Measurements from ENCODE around the gene AAR2.

Gene AAR2

GRCh38 chr20:36272547-36273220 is 36.4 kb downstream of the AAR2 start:
- Histone ChIP-seq H4K20me1 (ENCODE audit: control insufficient read depth, insufficient read depth, low read depth, low read length) (no peaks in the 10 kb centered on the region), H3K27me3 (ENCODE audit: control insufficient read depth, low read length) (no peaks in the 10 kb centered on the region), H3K4me1 (ENCODE audit: control insufficient read depth, low read length) (no peaks in the 10 kb centered on the region), H3K4me2 (ENCODE audit: low read length) (no peak overlapping the region), H3F3A (ENCODE audit: control insufficient read depth, insufficient read depth) (no peaks in the 10 kb centered on the region), H3K9me3 (ENCODE audit: control insufficient read depth, insufficient read depth, low read length) (no peaks in the 10 kb centered on the region), H3K27ac (ENCODE audit: low read depth, low read length) (no peak overlapping the region), H3K79me2 (ENCODE audit: control insufficient read depth, low read length) (no peaks in the 10 kb centered on the region), H3K9me2 (replicated peaks; ENCODE audit: control insufficient read depth, low read length) (no peaks in the 10 kb centered on the region), H3K36me3 (ENCODE audit: control insufficient read depth, low read length) (no peaks in the 10 kb centered on the region), H3K4me3 (ENCODE audit: low read length) (no peak overlapping the region)
- TF ChIP-seq CTCF (IDR thresholded peaks at IDR 0.05; ENCODE audit: low read depth, low read length, poor library complexity, severe bottlenecking) (no peak), EZH2phosphoT487 (IDR thresholded peaks at IDR 0.05; ENCODE audit: borderline replicate concordance, low read length) (no peak)

GRCh38 chr20:36273414-36274180 is 37.3 kb downstream of the AAR2 start:
- TF ChIP-seq EZH2phosphoT487 (IDR thresholded peaks at IDR 0.05; ENCODE audit: borderline replicate concordance, low read length) (no peak), CTCF (IDR thresholded peaks at IDR 0.05; ENCODE audit: low read depth, low read length, poor library complexity, severe bottlenecking) (peak; percentile 40)
- H3K4me1 ChIP-seq (ENCODE audit: control insufficient read depth, low read length), result no peaks in the 10 kb centered on the region
- H3K9me3 ChIP-seq (ENCODE audit: control insufficient read depth, insufficient read depth, low read length), result no peaks in the 10 kb centered on the region
- no peaks in the 10 kb centered on the region for H3K79me2 ChIP-seq (ENCODE audit: control insufficient read depth, low read length)
- no peak overlapping the region for H3K4me2 ChIP-seq (ENCODE audit: low read length)
- no peak overlapping the region for H3K27ac ChIP-seq (ENCODE audit: low read depth, low read length)
- no peaks in the 10 kb centered on the region for H3F3A ChIP-seq (ENCODE audit: control insufficient read depth, insufficient read depth)
- no peaks in the 10 kb centered on the region for H3K27me3 ChIP-seq (ENCODE audit: control insufficient read depth, low read length)
- H4K20me1 ChIP-seq (ENCODE audit: control insufficient read depth, insufficient read depth, low read depth, low read length), result no peaks in the 10 kb centered on the region
- no peaks in the 10 kb centered on the region for H3K9me2 ChIP-seq (replicated peaks; ENCODE audit: control insufficient read depth, low read length)
- no peak overlapping the region for H3K4me3 ChIP-seq (ENCODE audit: low read length)
- H3K36me3 ChIP-seq (ENCODE audit: control insufficient read depth, low read length), result no peaks in the 10 kb centered on the region

GRCh38 chr20:36274181-36274841 is 38.0 kb downstream of the AAR2 start:
- no peak overlapping the region for H3K4me2 ChIP-seq (ENCODE audit: low read length)
- H3F3A ChIP-seq (ENCODE audit: control insufficient read depth, insufficient read depth), result no peaks in the 10 kb centered on the region
- no peak overlapping the region for H3K4me3 ChIP-seq (ENCODE audit: low read length)
- H3K4me1 ChIP-seq (ENCODE audit: control insufficient read depth, low read length), result no peaks in the 10 kb centered on the region
- H3K79me2 ChIP-seq (ENCODE audit: control insufficient read depth, low read length), result no peaks in the 10 kb centered on the region
- no peaks in the 10 kb centered on the region for H3K27me3 ChIP-seq (ENCODE audit: control insufficient read depth, low read length)
- no peaks in the 10 kb centered on the region for H3K9me2 ChIP-seq (replicated peaks; ENCODE audit: control insufficient read depth, low read length)
- H3K36me3 ChIP-seq (ENCODE audit: control insufficient read depth, low read length), result no peaks in the 10 kb centered on the region
- H3K9me3 ChIP-seq (ENCODE audit: control insufficient read depth, insufficient read depth, low read length), result no peaks in the 10 kb centered on the region
- TF ChIP-seq CTCF (IDR thresholded peaks at IDR 0.05; ENCODE audit: low read depth, low read length, poor library complexity, severe bottlenecking), result no peak
- TF ChIP-seq EZH2phosphoT487 (IDR thresholded peaks at IDR 0.05; ENCODE audit: borderline replicate concordance, low read length), result no peak
- no peak overlapping the region for H3K27ac ChIP-seq (ENCODE audit: low read depth, low read length)
- H4K20me1 ChIP-seq (ENCODE audit: control insufficient read depth, insufficient read depth, low read depth, low read length), result no peaks in the 10 kb centered on the region

Measured in DOHH2 (cell line).